MCF 10A (cell line): ENCODE results near the gene SCUBE2. TPM values are rescaled to one million over a fixed set of nuclear protein-coding genes. Genes with fewer than 3 reads are reported as not detected.
A peak's percentile ranks its signal among the peaks of the same experiment; 100 is the strongest.

Source experiments
- Bru-seq: library from RNA; stranded (reverse); fragments of 400-500 nt; gene quantifications from one replicate; lab custom pipeline; 2021; lab: Mats Ljungman, UMichigan
- BruChase-seq, 2 experiments: library from RNA; stranded (reverse); fragments of 400-500 nt; gene quantifications; one replicate each; lab custom pipeline; 2021; lab: Mats Ljungman, UMichigan
- BruUV-seq: library from RNA; stranded (reverse); fragments of 400-500 nt; replicated peaks from 2 replicates; lab custom pipeline; 2021; lab: Mats Ljungman, UMichigan
- CTCF ChIA-PET: fragments of 300-600 bp; sonication (Branson Sonifier 250); formaldehyde crosslinking; extraction: SDS; loops from one replicate; lab custom pipeline; 2021; ENCODE audit warnings: antibody characterized with exemption, inconsistent platforms; lab: Yijun Ruan, JAX
- POLR2A ChIA-PET: fragments of 300-600, 350-650 bp; sonication (Branson Sonifier 250); formaldehyde crosslinking; extraction: SDS; loops from one replicate; lab custom pipeline; 2020; ENCODE audit warnings: antibody characterized with exemption, inconsistent platforms; lab: Yijun Ruan, JAX
- DNase-seq: peaks from one replicate; pipeline ENCODE4 v3.0.0-alpha.2; 2018; ENCODE audit not compliant: unreplicated experiment
- H3K27ac Mint-ChIP-seq: one replicate; pipeline ENCODE4 v1.8.0; 2022; ENCODE audit warnings: mild to moderate bottlenecking, low read depth, mixed read lengths; ENCODE audit not compliant: unreplicated experiment
- H3K27me3 Mint-ChIP-seq: one replicate; pipeline ENCODE4 v1.8.0; 2022; ENCODE audit warnings: mixed read lengths; ENCODE audit not compliant: insufficient read depth, unreplicated experiment
- H3K36me3 Mint-ChIP-seq: one replicate; pipeline ENCODE4 v1.8.0; 2022; ENCODE audit warnings: mild to moderate bottlenecking, moderate library complexity, mixed read lengths; ENCODE audit not compliant: insufficient read depth, unreplicated experiment
- H3K4me1 Mint-ChIP-seq: one replicate; pipeline ENCODE4 v1.8.0; 2022; ENCODE audit warnings: mixed read lengths; ENCODE audit not compliant: insufficient read depth, unreplicated experiment
- H3K4me3 Mint-ChIP-seq: one replicate; pipeline ENCODE4 v1.8.0; 2022; ENCODE audit warnings: mild to moderate bottlenecking, moderate library complexity, mixed read lengths; ENCODE audit not compliant: unreplicated experiment
- H3K9me3 Mint-ChIP-seq: one replicate; pipeline ENCODE4 v1.8.0; 2022; ENCODE audit warnings: mixed read lengths; ENCODE audit not compliant: unreplicated experiment
- CTCF ChIP-seq: fragments of 200-600 bp; IDR thresholded peaks from one replicate; pipeline ENCODE4 v1.8.0; 2022; ENCODE audit warnings: antibody characterized with exemption, mild to moderate bottlenecking; ENCODE audit not compliant: unreplicated experiment
- intact Hi-C: fragments of 100-400 bp; cut with micrococcal nuclease; formaldehyde crosslinking; loops from 2 replicates; pipeline ENCODE4 v1.14.1; 2022
- long read RNA-seq: library from polyadenylated mRNA; stranded (forward); transcript quantifications from one replicate; pipeline ENCODE4 v2.0.0, GENCODE V29; 2022
- total RNA-seq: library from RNA; stranded (reverse); gene quantifications from 2 replicates; pipeline ENCODE4 v1.2.3, GENCODE V29; 2022

Gene SCUBE2
- total RNA-seq: 0.29 and 0.93 TPM in 2 replicates
- percentile 32 among the genes with signal in this experiment for Bru-seq, nascent RNA
- BruChase-seq, experiment 1, labeled RNA remaining after a 6-hour chase: percentile 60 among the genes with signal in this experiment
- percentile 44 among the genes with signal in this experiment for BruChase-seq, experiment 2, labeled RNA remaining after a 2-hour chase
- long read RNA-seq: 0 reads

GRCh38 chr11:9091044-9091922 is at the start of gene SCUBE2:
Gene SCUBE2 (minus strand): TSS chr11:9091599. CDS start chr11:9091528, 71 bp downstream.
- no peaks in the 10 kb centered on the region for H3K36me3 Mint-ChIP-seq
- no peak within 1 kb of the TSS for H3K27ac Mint-ChIP-seq
- intact Hi-C loops: no loop called here
- H3K9me3 Mint-ChIP-seq: no peaks in the 10 kb centered on the region
- H3K27me3 Mint-ChIP-seq: peaks cover 15% of the 10 kb centered on the region
- no peak for DNase-seq
- no peak for TF ChIP-seq CTCF
- H3K4me1 Mint-ChIP-seq: no peaks in the 10 kb centered on the region
- CTCF ChIA-PET: interaction anchor here (0.7 kb wide), 1 partner anchor 39 kb away, joined by 3 read pairs; no protein-coding TSS in a partner anchor
- peak within 1 kb of the TSS; percentile 14 for H3K4me3 Mint-ChIP-seq
- BruUV-seq: no TSS peak
- POLR2A ChIA-PET: no interaction called here

GRCh38 chr11:9141186-9141585 is 49.8 kb upstream of the SCUBE2 start:
- intact Hi-C loops: no loop called here
- TF ChIP-seq CTCF: no peak
- Mint-ChIP-seq H3K9me3 (no peaks in the 10 kb centered on the region), H3K4me1 (peaks cover 48% of the 10 kb centered on the region), H3K27ac (no peak overlapping the region), H3K4me3 (no peak overlapping the region), H3K27me3 (no peaks in the 10 kb centered on the region), H3K36me3 (peaks cover 60% of the 10 kb centered on the region)
- DNase-seq: no peak
- POLR2A ChIA-PET: interaction anchor here (0.6 kb wide), 1 partner anchor 72 kb away, joined by 3 read pairs; no protein-coding TSS in a partner anchor
- CTCF ChIA-PET: interaction anchor here (0.9 to 7.4 kb wide), 2 partner anchors 126 to 182 kb away, joined by 3 to 201 read pairs; no protein-coding TSS in a partner anchor
- no TSS peak for BruUV-seq

- TF ChIP-seq CTCF: no peak
- Mint-ChIP-seq H3K4me1 (peaks cover 36% of the 10 kb centered on the region), H3K9me3 (no peaks in the 10 kb centered on the region), H3K4me3 (no peak overlapping the region), H3K27ac (peak overlapping the region; percentile 94), H3K36me3 (peaks cover 47% of the 10 kb centered on the region), H3K27me3 (no peaks in the 10 kb centered on the region)
- no TSS peak for BruUV-seq
- ChIA-PET POLR2A (interaction anchor here (0.6 to 3.1 kb wide), 6 partner anchors 9 to 321 kb away, joined by 3 to 23 read pairs (median 4); partner anchors contain the start of genes TMEM9B and ZNF143), CTCF (interaction anchor here (0.8 to 7.4 kb wide), 5 partner anchors 26 to 965 kb away, joined by 3 to 201 read pairs (median 4); partner anchors contain the start of gene TMEM9B)
- no peak for DNase-seq
- intact Hi-C loops: loop anchor here (5.0 to 10.0 kb wide), 2 partner anchors 102 to 455 kb away; partner anchors contain the start of genes RPL27A and TRIM66
Observed at GRCh38 chr11:9139628-9140357, 48.4 kb upstream of the SCUBE2 start.
